Lower leg skin (tissue), 3 donors: ENCODE measurements around the gene ISG15.

Source experiments
- CTCF ChIP-seq, 3 donors: fragments of 450-650 bp; IDR thresholded peaks; one replicate each; pipeline ENCODE4 v1.5.1; 2016; ENCODE audit warnings: antibody characterized with exemption in 3 of 3, mild to moderate bottlenecking in 3 of 3, moderate library complexity in 2 of 3
- POLR2A ChIP-seq, 2 donors: fragments of 450-650 bp; IDR thresholded peaks; one replicate each; pipeline ENCODE4 v1.6.1; 2016 to 2017; ENCODE audit warnings: antibody characterized with exemption in 2 of 2, mild to moderate bottlenecking in 1 of 2, moderate library complexity in 1 of 2

GRCh38 chr1:1000357-1001056, 12.8 kb upstream of the ISG15 start:
- TF ChIP-seq CTCF (IDR thresholded peaks at IDR 0.05) (peak in 1 of 3 donors; percentile 61), POLR2A (IDR thresholded peaks at IDR 0.05) (no peak)
